ENCODE results near the gene CHDH.

Gene CHDH

DNA sequence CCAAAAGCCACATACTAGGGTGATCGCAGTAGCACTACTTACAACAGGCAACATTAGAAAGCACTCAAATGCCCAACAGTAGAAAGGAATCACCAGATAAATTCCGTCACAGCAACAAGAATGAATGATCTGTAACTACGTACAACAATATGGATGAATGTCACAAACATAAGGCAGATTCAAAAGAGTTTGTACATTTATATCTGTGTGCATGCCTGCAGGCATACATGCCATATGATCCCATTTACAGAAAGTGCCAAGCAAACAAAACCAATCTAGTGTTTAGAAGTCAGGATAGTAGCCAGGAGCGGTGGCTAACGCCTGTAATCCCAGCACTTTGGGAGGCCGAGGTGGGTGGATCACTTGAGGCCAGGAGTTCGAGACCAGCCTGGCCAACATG, 3.7 kb upstream of the CHDH start:
- DNase-seq (ENCODE audit: low spot score) = no peak

DNA sequence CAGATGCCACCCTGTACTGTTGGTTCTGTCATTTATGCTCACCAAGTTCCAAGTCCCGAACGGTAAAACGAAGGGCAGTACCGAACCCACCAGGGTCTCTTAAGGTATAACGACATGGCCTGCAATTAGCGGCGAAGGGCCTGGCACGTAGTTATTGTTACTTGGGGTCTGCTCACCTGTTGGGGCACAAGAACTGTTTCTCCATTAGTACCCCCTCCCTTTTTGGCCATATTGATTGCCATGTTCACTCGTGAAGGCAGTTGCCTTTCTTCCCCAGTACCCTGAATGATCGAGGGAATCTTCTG, 584 bp upstream of the CHDH start:
- DNase-seq (ENCODE audit: low spot score) = no peak

DNA sequence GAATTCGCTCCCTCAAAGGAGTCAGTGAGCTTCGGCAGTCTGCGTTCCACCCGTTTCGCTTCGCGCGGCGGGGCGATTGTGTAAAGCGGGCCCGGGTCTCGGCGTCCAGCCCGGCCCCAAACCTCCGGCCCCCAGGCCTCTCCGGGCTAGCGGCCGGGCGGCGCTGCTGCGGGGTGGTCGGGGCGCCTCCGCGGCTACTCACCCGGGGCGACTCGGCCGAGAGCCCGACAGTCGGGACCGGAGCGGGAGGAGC, 412 bp downstream of the CHDH start:
- no peak for DNase-seq (ENCODE audit: low spot score)

DNA sequence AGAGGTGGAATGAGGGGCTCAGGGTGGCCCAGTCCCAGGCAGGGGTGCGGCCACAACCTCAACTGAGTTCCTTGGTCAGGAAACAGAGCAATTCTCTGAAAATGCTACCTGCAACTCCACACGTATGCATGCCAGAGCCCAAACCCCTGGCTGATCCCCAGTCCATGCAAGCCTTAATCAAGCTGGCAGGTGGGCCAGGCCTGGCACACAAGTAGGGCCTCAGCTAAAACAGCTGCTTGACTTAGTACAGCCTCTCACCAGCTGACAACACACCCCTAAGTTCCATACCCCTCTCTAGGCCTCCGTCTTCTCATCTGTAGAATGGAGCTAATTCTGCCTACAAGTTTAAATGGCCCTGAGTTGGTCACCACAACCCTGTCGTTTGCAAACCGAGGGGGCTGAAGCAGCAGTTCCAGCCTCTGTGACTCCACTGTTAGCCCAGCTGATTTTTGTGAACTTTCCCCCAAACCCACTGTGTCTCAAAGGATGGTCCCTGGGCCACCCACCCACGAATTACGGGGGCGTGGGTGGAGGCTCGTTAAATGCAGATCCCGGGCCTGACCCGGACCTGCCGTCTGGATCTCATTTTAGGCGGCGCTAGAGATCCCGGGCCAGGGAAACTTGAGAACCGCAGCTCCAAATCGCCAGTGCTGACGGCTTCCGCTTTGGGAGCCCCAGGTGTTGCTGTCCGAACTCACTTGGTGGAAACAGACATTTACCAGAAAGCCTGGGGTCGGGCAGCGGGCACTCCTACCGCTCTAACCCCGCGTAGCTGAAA, 927 bp downstream of the CHDH start:
- peak; percentile 69 for DNase-seq (ENCODE audit: low spot score)

DNA sequence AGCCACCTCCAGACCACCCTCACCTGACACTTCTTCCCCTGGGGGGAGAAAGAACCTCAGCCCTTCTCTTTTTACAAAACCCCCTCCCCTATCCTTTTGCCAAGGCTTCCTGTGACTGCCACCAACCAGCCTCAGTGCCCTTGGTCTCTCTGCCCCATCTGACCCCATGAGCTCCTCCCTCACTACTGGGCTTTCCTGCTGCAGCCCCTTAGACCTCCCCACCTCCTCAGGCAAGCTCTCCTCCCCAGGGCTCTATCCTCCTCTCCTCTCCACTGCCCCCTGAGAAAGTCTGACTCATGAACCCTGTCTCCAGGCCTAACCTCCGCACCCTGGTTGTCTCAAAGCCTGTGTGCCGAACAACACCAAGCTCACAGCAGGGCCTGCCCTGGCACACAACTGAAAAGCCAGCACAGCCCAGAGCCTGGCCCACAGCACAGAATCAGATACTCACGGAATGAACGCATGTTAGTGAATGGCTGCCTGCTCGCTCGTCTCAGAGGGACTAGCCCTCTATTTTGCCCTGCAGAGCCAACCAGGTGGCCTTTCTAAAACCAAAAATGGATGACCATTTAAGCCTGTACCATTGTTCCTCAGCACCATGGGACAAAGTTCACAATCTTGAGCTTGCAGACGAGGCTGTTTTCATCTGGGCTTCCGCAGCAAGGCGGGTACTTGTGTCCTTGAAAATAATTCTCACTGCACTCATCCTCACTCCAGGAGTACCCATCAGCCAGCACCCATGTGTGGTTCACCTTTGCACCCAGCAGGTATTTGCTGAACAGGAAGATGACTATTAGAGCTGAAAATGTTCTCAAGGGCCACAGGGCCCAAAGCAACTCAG, 1.7 kb downstream of the CHDH start:
- DNase-seq (ENCODE audit: low spot score) = peak; percentile 74

DNA sequence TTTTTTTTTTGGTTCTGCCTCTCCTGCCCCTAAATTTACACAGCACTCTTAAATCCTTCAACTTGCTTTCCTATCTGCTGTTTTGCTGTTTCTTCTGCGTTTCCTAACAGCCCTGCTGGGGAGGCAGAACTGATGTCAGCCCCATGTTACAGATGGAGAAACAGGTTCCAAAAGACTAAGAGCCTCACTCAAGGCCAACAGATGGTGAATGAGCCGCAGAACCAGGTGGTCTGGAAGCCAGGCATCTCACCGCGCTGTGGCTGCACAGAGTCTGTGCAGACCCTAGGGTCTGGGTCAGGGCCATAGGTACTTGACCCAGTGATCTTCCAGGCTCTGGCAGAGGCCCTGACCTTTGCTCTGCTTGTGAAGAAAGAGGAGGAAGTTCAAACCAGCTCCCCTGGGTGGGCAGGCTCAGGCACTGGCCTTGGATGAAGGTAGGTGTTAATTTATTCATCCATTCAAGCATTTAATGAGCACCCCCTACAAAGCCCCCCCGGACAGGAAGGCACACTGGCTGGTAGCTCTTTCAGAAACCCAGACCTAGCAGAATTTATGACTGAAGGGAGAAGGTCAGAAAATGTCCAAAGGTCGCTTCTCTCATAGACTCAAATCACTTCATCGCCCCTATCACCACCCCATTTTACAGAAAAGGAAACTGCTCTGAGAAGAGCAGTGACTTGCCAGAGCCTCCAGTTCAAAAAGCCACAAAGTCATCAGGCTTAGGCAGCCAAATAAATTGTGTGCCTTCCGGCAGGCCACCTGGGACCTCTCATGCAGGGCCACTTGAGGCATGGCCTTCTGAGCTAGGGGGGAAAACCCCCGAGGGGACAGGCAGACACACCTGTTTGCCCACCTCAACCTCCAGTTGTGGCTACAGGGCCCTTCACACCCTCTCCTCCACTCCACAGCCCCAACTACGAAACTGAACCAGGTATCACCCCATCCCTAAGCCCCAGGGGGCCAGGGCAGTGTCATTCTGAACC, 2.7 kb downstream of the CHDH start:
- no peak for DNase-seq (ENCODE audit: low spot score)

DNA sequence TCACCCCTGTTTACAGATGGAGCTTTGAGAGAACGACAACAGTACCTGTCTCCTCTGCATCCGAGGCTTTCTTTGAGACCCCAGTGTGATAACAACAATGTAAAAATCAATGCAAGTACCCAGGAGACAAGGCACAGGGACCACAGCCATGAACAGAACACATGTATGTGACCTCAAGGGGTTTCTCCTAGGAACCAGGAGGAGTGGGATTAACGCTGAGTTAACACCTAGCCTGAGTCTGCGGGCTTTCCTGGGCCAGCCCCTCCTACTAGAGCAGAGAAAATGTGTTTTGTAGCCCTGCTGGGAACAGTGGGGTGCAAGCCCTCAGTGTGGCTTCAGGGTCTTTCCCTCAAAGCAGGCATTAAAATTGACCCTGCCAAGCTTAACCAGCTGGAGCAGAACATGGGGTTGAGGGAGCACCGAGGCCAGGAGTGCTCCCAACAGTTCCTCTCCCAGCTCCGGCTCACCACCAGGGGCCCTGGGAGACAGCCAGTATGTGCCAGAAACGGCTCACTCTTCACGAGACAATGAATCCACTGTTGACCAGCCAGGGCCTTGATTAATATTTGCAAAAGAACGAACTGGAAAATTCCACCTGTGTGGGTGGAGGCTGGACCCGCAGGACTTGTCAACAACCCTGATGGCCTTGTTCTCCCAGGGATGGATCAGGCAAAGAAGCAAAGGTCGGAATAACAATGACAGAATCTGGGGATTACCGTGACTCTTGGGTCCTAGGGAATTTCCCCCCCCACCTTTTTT, 3.6 kb downstream of the CHDH start:
- peak; percentile 95 for DNase-seq (ENCODE audit: low spot score)

DNA sequence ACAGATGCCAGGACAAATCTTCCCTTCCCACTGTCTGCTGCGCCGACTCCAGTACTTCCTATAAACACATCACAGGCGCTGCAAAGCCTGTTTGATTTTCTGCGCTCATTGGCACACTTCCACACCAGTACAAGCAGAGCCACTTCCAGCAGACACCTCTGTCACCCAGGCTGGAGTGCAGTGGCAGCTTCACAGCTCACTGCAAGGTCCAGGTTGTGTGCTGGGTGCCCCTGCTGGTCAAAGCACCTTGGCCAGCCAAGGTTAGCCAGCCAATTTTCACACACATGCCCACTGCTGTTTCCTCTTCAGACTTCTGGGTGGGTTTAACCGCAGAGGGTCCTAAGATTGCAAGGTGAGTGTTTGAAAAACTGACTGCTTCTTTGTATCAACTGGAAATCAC, 4.9 kb downstream of the CHDH start:
- peak; percentile 7 for DNase-seq (ENCODE audit: low spot score)

DNA sequence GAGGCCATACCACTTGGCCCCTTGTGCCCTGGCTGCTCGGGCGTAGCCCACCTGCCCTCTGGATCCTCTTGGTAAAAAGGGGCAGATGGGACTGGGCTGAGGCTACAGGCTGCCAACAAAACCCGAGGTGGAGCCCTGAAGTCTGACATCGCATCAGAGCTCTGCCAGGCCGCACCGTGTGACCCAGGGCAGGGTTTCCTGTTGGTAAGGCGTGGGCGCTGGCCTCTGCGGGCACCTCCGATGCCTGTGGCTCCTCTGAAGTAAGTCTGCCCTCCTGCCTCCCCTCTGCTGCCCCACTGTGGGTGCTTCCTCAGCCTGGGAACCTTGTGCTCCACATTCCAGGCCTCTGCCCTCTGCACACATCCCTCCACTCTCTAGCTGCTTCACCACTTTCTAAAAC, 8.9 kb downstream of the CHDH start:
- peak; percentile 33 for DNase-seq (ENCODE audit: low spot score)

DNA sequence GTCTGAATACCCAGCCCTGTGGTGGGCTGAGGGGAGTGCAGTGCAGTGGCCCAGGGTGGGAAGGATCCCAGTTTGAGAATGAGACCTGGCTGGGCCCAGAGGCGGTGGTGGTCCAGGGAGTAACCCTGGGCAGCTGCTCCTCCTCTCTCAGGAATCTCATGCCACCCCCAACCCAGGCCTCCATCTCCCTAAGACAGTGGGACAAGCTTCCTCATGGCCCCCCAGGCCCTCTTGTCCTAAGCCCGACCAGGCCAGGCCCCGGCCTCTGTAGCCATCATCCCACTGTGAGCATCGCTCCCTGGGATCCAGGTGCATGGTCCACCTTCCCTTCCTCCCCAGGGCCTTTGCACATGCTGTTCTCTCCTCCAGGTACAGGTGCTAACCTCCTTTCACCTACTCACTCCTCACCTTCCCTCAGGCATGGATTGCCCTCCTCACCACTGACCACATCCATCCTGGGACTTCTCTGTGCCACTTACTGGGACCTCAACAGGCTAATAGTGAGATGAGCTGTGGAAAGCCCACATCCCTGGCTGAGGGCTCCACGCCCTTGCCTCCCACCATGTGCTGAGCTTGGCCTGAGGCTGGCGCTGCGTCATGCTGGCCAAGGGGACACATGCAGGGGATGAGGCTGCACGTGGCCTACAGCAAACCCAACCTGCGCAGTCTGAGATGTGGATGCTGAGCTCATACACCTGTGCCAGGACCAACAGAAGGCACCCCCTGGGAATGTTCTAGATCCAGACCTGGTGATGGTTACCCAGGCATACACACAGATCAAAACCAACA, 9.9 kb downstream of the CHDH start:
- no peak for DNase-seq (ENCODE audit: low spot score)

DNA sequence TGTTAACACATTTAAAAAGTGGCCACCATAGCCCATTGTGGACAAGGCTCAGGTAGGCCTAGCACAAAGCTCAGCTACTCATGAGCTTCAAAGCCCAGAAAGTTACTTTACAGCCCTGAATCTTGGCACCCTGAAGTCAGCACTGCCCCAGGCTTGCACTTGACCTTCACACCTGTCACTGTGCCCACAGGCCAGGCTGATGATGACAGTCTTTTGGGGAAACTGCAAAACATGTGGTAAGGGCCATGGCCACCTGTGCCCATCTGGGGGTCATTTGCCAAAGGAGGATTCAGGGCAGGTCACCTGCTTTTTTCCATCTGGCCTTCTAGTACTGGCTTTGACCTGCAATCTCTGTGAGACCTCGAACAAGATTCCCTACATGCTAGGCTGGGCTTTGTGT, 11.0 kb downstream of the CHDH start:
- DNase-seq (ENCODE audit: low spot score) = no peak

DNA sequence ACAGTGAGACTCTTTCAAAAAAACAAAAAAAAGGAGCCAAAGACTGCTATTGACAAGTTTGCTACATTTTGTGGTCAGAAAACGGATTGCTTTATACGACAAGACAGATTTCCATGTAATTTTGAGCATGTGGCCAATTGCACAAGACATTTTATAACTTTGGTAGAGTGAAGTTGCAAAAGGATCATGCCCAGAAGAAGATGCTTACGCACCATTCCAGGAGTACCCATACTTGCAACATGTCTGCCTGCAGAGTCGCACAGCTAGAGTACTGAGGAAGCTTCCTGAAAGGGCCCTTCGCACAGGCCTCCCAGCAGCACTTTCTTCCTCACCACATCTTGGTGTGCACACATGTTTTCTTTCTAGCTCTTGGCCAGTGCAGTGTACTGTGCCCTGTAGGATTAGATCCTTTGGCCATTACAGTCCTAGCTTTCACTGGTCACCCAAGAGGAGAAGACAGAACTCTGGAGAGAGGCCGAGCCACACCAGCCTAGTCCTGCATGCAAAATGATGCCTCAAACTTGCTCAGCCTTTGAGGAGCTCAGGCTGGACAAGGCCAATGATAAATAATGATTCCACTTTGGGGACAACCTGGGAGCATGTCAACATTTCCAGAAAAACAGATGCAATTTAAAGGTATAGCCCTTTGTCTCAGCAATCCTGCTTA, 11.7 kb downstream of the CHDH start:
- no peak for DNase-seq (ENCODE audit: low spot score)

DNA sequence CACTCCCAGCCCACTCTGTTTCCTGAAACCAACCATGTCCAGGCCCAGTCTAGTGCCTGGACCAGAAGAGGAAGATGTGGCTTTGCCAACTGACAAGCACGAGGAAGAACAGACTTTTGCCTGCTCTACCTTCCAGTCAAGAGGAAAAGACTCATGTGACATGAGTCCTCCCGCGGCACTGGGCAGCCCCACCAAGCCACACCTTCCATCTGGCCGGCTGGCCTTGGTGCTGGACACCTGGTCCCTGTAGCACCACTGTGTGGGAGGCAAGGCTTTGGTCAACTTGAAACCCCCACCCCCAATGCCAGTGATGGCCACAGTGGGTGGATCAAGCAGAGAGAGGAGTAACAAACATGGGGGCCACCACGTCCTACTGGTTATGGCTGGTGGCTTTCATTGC, 12.5 kb downstream of the CHDH start:
- DNase-seq (ENCODE audit: low spot score) = no peak

DNA sequence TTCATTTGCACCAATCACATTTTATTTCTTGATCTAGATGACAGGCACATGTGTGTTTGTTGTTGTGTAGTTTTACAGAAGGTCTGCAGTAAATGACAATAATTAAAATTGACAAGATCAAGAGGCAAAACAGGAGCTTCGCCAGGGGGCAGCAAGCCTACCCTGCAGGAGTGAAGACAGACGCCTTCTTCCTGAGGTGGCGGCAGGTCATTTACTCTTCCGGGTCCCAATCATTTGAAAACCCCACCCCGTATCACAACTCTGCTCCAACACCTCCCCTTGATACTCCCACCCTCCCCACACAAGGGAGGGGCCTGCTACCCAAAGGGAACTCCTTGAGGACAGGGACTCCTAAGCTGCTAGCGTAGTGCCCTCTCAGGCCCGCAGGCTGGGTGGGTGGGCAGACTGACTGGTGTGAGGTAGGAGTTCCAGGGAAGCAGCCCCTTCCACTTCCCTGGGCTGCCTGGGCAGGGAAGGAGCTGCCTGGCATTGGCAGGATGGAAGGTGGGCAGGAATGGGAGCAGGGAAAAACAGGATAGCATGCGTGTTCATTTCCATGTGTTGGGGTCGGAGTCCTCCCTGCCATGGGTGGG, 13.1 kb downstream of the CHDH start:
- DNase-seq (ENCODE audit: low spot score) = no peak

DNA sequence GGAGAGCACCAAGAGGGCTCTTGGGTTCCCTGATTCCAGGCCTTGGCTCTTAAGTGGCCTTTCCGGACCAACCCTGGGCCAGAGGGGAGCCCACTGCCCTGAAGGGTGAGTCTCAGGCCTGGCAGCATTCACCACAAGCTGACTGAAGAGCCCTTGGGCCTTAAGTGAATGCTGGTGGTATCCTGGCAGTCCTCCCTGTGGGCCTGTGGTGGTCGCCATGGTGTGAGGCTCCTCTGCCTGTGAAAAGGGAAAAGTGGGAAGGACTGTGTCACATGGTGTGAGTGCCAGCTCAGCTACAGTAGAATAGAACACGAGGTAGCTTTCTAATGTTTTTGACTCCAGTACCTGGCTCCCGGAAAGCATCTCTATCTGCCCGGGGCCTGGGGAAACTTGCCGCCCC, 15.3 kb downstream of the CHDH start:
- DNase-seq (ENCODE audit: low spot score) = no peak

DNA sequence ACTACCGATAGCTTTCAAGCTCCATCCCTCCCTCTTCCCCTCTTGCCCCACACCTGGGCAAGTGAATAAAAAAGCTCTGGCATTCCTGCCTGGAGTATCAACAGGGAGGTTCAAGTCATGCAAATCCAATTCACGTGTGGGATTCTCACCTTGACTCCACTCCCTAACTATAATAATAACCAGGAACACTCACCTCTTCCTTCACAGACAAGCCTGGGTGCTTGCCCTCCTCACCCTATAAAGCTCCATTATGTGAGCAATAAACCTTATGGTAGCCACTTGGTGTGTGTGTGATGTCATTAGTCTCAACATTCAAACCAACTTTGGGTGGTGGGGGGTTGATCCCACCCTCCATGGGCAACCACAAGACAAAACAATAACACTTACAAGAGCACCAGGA, 16.6 kb downstream of the CHDH start:
- no peak for DNase-seq (ENCODE audit: low spot score)

DNA sequence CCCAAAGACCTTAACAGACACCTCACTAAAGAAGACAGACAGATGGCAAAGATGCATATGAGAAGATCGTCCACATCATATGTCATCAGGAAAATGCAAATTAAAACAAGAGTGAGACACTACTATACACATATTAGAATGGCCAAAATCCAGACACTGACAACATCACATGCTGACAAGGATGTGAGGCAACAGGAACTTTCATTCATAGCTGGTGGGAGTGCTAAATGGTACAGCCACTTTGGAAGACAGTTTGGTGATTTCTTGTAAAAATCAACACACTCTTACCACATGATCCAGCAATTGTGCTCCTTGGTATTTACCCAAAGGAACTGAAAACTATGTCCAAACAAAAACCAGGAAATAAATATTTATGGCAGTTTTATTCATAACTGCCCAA, 17.6 kb downstream of the CHDH start:
- DNase-seq (ENCODE audit: low spot score) = no peak

DNA sequence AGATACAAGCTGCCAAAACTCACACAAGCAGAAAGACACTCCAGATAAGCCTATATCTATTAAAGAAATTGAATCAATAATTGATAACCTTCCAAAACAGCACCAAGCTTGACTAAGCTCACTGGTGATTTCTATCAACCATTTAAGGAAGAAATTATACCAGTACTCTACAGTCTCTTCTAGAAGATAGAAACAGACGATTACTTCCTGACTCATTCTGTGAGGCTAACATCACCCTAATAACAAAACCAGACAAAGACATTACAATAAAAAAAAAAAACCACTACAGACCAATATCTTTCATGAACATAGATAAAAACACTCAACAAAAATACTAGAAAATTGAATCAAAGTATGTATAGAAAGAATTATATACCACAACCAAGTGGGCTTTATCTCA, 20.2 kb downstream of the CHDH start:
- peak; percentile 33 for DNase-seq (ENCODE audit: low spot score)

DNA sequence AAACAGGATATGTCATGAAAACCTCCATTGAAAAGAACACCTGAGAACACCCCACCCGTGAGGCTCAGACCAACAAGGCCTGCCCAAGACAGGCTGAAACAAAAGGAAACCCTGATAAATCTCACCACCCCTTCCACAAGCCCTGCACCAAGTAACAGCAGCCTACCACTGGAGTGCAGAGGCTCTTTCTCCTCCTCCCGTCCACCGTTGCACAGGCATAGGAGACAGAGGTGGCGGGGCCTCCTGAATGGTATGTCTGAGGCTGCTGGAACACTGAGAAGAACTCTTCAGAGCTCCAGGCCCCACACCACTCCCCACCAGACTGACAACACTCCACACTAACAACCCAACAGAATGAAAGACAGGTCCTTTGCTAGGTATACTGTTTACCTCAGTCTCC, 21.4 kb downstream of the CHDH start:
- no peak for DNase-seq (ENCODE audit: low spot score)

DNA sequence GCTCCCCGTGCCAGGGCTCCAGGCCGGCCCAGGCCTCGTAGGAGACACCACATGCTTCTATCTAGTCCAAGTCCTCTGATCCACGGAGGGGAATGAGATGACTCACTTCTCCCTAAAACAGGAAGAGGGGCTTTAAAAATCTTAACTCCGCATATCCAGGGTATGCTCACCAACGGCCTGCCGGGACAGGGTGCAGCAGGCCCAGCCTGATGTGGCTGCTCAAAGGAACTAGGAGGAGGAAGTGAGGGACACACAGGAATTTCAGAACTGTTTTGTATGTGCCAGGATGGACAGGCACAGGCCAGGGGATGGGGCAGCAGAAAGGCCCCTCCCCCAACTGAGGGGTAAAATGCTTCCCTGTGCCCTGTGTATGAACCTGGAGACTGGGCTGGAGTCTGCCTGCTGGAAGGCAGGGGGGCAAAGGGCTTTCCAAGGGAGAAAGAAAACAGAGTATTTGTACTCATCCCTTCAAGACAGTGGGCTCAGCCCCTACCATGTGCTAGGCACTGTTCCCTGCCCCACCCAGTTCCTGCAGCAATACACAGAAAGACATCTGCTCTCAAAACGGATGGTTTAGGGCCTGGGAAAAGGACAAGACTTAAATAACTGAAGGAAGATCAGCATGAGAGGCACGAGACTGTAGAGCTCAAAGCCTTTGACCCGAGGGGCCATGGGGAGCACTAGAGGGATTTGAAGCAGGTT, 22.1 kb downstream of the CHDH start:
- no peak for DNase-seq (ENCODE audit: low spot score)
